ENCODE measurements around the gene UBR1.

GRCh38 chr15:43106486-43106829, 620 bp upstream of the UBR1 start:
- TF ChIP-seq CTCF (IDR thresholded peaks at IDR 0.05) (no peak), POLR2A (IDR thresholded peaks at IDR 0.05) (no peak)
